NCI-H1048 (cell line): ENCODE results near the gene OR9A4.

Experiments
- DNase-seq: peaks from one replicate; lab custom pipeline; 2025; lab: John Stamatoyannopoulos, UW

Gene OR9A4

DNA sequence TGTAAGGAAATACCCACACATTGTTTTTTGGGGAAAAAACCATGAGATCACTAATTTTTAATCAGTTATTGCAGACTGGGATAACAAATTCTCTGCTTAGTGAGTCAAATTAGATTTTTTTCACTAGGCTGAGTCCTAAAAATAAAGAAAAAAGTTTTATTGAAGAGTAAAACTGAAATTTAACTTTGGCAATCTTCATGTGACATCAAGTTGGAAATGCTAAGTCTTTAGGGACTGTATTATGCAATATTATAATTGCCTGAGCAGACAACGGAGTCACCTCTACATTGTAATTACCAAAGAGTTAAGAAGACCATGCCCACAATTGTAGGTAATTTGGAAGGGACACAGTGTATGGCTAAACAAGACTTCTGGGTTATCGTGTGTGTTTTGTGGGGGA lies 32.8 kb downstream of the OR9A4 start:
- DNase-seq = no peak

DNA sequence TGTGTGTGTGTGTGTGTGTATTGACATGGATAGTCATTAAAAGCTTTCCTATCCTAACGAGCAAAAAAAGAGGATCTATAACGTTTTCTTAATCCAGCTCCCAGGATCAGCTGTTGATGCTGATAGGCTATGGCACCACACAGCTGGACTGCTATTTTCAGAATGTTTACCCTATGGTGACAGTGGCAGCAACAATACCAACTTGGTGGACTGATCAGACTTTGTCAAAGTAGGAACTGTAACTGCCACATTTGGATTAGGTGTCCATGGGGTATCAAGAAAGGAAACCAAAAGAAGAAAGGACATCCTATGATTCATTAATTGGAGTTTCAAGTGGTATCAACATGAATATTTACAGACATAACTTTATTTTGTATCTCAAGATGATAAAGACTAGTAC lies 33.3 kb downstream of the OR9A4 start:
- no peak for DNase-seq

DNA sequence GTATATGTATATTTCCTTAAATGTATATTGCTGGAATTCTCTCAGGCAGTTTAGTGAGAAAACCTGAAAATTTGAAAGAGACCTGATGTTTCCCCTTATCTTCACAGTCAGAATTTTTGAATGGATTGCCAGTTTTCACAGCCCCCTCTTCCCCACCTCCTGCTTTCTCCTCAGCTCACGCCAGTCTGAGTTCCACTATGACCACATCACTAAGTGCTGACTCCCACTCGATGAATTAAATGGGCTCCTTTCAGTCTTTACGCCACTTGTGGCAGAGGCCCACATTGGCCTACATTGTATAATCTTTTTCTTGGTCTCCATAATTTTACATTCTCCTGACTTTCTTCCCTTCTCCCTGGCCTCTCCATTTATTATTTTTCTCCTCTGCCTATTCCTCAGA lies 33.7 kb downstream of the OR9A4 start:
- no peak for DNase-seq

DNA sequence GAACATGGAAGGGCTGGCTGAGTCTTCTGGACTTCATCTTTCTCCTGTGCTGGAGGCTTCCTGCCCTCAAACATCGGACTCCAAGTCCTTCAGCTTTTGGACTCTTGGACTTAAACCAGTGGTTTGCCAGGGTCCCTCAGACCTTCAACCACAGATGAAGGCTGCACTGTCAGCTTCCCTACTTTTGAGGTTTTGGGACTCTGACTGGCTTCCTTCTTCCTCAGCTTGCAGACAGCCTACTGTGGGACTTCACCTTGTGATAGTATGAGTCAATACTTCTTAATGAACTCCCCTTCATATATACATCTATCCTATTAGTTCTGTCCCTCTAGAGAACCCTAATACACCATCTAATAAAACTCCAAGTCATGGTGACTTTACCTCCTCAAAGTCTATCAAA lies 34.6 kb downstream of the OR9A4 start:
- no peak for DNase-seq

DNA sequence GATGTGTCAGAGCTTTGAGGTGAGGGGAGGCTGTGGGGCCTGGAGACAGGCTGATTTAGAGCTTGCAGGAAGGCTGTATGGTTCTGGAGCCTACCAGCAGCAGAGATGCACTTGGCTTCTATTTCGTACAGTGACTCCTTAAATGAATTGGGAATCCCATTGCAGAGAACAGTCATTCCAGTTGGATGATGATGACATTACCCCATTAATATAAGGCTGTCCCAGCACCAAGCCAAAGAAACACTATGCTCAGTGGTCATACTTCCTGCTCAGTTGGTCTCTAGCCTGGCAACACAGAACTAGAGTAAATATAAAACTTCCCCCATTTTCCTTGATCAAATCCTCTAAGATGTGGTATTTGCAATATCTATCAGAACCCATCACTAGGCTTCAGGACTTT lies 36.3 kb downstream of the OR9A4 start:
- no peak for DNase-seq

DNA sequence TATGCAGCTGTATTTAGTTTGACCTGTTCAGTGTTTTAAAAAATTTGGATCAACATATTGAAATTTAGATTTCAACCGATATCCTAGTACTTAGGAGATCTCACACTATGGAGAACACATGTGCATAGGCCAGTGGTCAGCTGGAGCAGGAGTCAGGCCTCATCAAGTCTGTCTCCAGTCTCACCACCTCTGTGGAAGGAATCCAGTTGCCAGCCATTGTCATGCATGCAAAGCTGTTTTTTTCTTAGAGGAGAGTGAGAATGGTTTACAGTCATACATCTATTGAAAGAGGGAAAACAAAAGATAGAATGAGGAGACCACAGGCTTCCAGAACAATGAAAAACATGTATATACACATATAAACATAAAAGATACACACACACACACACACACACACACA lies 38.1 kb downstream of the OR9A4 start:
- DNase-seq = no peak

DNA sequence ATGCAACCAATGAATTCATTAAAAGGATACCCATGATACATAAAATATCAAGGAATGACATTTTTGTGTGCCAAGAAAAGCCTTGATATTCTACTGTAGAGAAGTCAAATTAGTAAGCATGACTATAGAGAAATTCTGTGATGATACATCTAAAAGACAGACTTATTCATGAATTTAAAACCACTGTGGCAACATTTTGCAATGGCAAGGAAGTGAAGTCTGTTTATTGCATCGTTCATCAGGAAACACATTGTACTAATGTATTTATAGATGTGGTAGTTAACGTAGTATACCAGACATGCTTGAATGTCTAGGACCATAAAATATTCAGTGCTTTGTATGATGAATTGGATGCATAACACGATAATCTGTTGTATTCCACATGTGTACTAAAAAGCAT lies 39.9 kb downstream of the OR9A4 start:
- no peak for DNase-seq

DNA sequence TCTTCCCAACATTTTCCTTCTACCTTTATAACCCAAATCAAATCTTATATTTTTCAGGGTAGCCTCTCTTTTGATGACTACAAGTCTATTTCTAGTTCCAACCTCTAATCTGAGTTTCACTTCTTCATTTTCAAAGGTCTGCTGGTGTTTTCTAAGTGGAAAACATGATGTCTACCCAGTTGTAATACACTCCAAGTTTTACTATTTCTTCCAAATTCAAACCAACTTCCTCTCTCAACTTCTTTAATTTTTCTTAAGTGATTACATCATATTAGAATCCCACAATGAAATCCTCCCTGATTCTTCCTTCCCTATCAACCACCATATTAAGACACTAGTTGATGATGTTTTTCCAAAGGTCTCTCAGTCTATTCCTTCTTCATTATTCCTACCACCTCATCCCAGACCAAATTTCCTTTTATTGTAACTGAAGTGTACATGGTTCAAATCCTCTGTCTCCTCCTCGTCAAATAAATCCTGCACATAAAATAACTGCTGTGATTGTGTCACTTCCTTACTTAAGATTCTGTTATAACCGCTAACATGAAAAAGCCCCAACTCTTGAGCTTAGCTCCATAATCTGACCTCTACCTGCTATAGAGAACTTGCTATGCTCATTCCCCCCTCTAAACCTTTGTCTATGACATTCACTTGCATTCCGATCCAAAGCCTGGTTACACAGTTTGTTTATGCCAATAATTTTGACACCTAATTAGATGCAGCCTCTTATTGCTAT lies 44.7 kb downstream of the OR9A4 start:
- no peak for DNase-seq
